ENCODE data around the gene IL2. TPM values are rescaled to one million over a fixed set of nuclear protein-coding genes. Genes with fewer than 3 reads are reported as not detected.

IL2 gene
- total RNA-seq, 4 donors from 2014 or later, result not detected

GRCh38 chr4:122483481-122483880 lies 27.0 kb upstream of the IL2 start:
- TF ChIP-seq POLR2A (IDR thresholded peaks at IDR 0.05), result no peak
- TF ChIP-seq POLR2AphosphoS5 (IDR thresholded peaks at IDR 0.05), result no peak
- TF ChIP-seq CTCF (IDR thresholded peaks at IDR 0.05), result no peak
- TF ChIP-seq EP300 (IDR thresholded peaks at IDR 0.05), result no peak
- Histone ChIP-seq H3K4me1 (no peaks in the 10 kb centered on the region), H3K27ac (no peak overlapping the region), H3K36me3 (no peaks in the 10 kb centered on the region), H3K27me3 (no peaks in the 10 kb centered on the region), H3K9me3 (peaks cover 0 to 14% (median 0%) of the 10 kb centered on the region in 3 donors), H3K4me3 (no peak overlapping the region)
- 61 to 62% methylated on average over 4 of the region's 4 CpGs for WGBS, 2 donors (ENCODE audit: low coverage in 1 of 2)
- no peak for ATAC-seq

GRCh38 chr4:122481766-122482405 lies 25.4 kb upstream of the IL2 start:
- no peak for TF ChIP-seq CTCF (IDR thresholded peaks at IDR 0.05)
- no peaks in the 10 kb centered on the region for H3K4me1 ChIP-seq
- H3K27me3 ChIP-seq, result no peaks in the 10 kb centered on the region
- ATAC-seq, result no peak
- H3K36me3 ChIP-seq, result no peaks in the 10 kb centered on the region
- no peak overlapping the region for H3K27ac ChIP-seq
- 46 to 72% methylated on average over 4 of the region's 4 CpGs for WGBS, 2 donors (ENCODE audit: low coverage in 1 of 2)
- peaks cover 0 to under 1% (median 0%) of the 10 kb centered on the region in 3 donors for H3K9me3 ChIP-seq
- no peak overlapping the region for H3K4me3 ChIP-seq

GRCh38 chr4:122480655-122481487 lies 24.3 kb upstream of the IL2 start:
- Histone ChIP-seq H3K27me3 (no peaks in the 10 kb centered on the region), H3K36me3 (no peaks in the 10 kb centered on the region), H3K4me3 (no peak overlapping the region), H3K27ac (no peak overlapping the region), H3K4me1 (no peaks in the 10 kb centered on the region), H3K9me3 (no peaks in the 10 kb centered on the region)
- TF ChIP-seq EP300 (IDR thresholded peaks at IDR 0.05) (no peak), POLR2A (IDR thresholded peaks at IDR 0.05) (no peak), CTCF (IDR thresholded peaks at IDR 0.05) (no peak), POLR2AphosphoS5 (IDR thresholded peaks at IDR 0.05) (no peak)
- no peak for ATAC-seq
- 67 to 86% methylated on average over 1 of the region's 1 CpG for WGBS, 2 donors (ENCODE audit: low coverage in 1 of 2)

GRCh38 chr4:122479935-122480416 lies 23.5 kb upstream of the IL2 start:
- Histone ChIP-seq H3K36me3 (no peaks in the 10 kb centered on the region), H3K27me3 (no peaks in the 10 kb centered on the region), H3K27ac (no peak overlapping the region), H3K9me3 (no peaks in the 10 kb centered on the region), H3K4me1 (no peaks in the 10 kb centered on the region), H3K4me3 (no peak overlapping the region)
- ATAC-seq, result no peak
- TF ChIP-seq POLR2A (IDR thresholded peaks at IDR 0.05) (no peak), EP300 (IDR thresholded peaks at IDR 0.05) (no peak), CTCF (IDR thresholded peaks at IDR 0.05) (no peak), POLR2AphosphoS5 (IDR thresholded peaks at IDR 0.05) (no peak)
- 27 to 30% methylated on average over 5 of the region's 5 CpGs for WGBS, 2 donors (ENCODE audit: low coverage in 1 of 2)

- no peaks in the 10 kb centered on the region for H3K4me1 ChIP-seq
- WGBS, 2 donors (ENCODE audit: low coverage in 1 of 2), result 75 to 100% methylated on average over 1 of the region's 1 CpG
- no peaks in the 10 kb centered on the region for H3K27me3 ChIP-seq
- TF ChIP-seq POLR2AphosphoS5 (IDR thresholded peaks at IDR 0.05) (no peak), EP300 (IDR thresholded peaks at IDR 0.05) (no peak), POLR2A (IDR thresholded peaks at IDR 0.05) (no peak)
- H3K36me3 ChIP-seq, result no peaks in the 10 kb centered on the region
- no peak for ATAC-seq
- H3K4me3 ChIP-seq, result no peak overlapping the region
- no peak overlapping the region for H3K27ac ChIP-seq
- H3K9me3 ChIP-seq, result no peaks in the 10 kb centered on the region
Measured at GRCh38 chr4:122476745-122477144, 20.2 kb upstream of the IL2 start.

Data from gastroesophageal sphincter (tissue), 4 donors.